ENCODE results near the gene EIF4E1B.

EIF4E1B gene

DNA sequence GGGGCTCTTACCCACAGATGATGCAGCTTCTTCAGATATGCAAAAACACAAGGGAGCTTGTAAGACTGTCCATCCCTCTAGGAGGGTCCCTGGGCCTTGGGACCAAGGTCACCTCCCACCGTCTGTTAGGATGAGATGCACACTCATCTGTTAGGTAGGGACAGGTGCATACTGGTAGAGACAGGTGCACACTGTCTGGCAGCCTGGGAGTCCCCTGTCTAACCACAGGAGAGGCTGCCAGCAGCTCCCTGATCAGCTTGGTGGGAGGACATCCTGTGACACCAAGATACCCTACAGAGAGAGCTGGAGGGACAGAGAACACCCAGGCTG is 30.0 kb downstream of the EIF4E1B start:
- TF ChIP-seq, protein P1, sequence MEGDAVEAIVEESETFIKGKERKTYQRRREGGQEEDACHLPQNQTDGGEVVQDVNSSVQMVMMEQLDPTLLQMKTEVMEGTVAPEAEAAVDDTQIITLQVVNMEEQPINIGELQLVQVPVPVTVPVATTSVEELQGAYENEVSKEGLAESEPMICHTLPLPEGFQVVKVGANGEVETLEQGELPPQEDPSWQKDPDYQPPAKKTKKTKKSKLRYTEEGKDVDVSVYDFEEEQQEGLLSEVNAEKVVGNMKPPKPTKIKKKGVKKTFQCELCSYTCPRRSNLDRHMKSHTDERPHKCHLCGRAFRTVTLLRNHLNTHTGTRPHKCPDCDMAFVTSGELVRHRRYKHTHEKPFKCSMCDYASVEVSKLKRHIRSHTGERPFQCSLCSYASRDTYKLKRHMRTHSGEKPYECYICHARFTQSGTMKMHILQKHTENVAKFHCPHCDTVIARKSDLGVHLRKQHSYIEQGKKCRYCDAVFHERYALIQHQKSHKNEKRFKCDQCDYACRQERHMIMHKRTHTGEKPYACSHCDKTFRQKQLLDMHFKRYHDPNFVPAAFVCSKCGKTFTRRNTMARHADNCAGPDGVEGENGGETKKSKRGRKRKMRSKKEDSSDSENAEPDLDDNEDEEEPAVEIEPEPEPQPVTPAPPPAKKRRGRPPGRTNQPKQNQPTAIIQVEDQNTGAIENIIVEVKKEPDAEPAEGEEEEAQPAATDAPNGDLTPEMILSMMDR (IDR thresholded peaks at IDR 0.05; ENCODE audit: low read depth, low read length): no peak
- TF ChIP-seq MYC (IDR thresholded peaks at IDR 0.05; ENCODE audit: low read depth, low read length): no peak
- no peak for TF ChIP-seq POLR2A (IDR thresholded peaks at IDR 0.05; ENCODE audit: extremely low read depth, insufficient read length)
- no peak for TF ChIP-seq MAX (IDR thresholded peaks at IDR 0.05; ENCODE audit: low read depth, low read length)
- DNase-seq (ENCODE audit: low read depth): no peak

GRCh38 chr5:176660860-176661641 is 30.6 kb downstream of the EIF4E1B start:
- no peak overlapping the region for H3K4me3 ChIP-seq (ENCODE audit: low read depth, low read length)
- peak; percentile 79 for DNase-seq (ENCODE audit: low read depth)
- no peak for TF ChIP-seq POLR2A (IDR thresholded peaks at IDR 0.05; ENCODE audit: extremely low read depth, insufficient read length)
- 0 out of 2 replicates have a peak, but pooled peaks have one; percentile 8 for TF ChIP-seq MYC (IDR thresholded peaks at IDR 0.05; ENCODE audit: low read depth, low read length)
- TF ChIP-seq MAX (IDR thresholded peaks at IDR 0.05; ENCODE audit: low read depth, low read length): no peak
- TF ChIP-seq, protein P1 (IDR thresholded peaks at IDR 0.05; ENCODE audit: low read depth, low read length): peak; percentile 83

More for the DNA sequence above, 30.0 kb downstream of the EIF4E1B start:
- H3K4me3 ChIP-seq (ENCODE audit: low read depth, low read length): no peak overlapping the region

DNA sequence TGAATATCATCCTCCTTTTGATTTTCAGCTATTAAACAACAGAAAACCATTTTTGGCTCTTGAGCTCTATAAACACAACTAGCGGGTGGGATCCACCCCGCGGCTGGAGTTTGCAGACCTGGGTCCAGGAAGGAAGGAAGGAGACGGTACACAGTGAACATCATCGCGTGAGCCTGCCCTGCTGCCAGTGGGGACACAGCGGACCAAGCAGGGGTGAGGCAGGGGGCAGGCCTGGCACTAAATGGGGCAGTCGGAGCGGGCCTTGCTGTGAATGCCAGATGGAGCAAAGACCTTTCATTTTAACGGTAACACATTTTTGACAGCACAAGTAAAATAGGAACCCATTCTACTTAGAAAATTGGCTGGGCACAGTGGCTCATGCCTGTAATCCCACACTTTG is 31.2 kb downstream of the EIF4E1B start:
- H3K4me3 ChIP-seq (ENCODE audit: low read depth, low read length): no peak overlapping the region
- no peak for TF ChIP-seq MYC (IDR thresholded peaks at IDR 0.05; ENCODE audit: low read depth, low read length)
- TF ChIP-seq MAX (IDR thresholded peaks at IDR 0.05; ENCODE audit: low read depth, low read length): no peak
- TF ChIP-seq, protein P1 (IDR thresholded peaks at IDR 0.05; ENCODE audit: low read depth, low read length): no peak
- TF ChIP-seq POLR2A (IDR thresholded peaks at IDR 0.05; ENCODE audit: extremely low read depth, insufficient read length): no peak
- DNase-seq (ENCODE audit: low read depth): no peak

GRCh38 chr5:176662371-176663333 is 32.2 kb downstream of the EIF4E1B start:
- DNase-seq (ENCODE audit: low read depth): no peak
- no peak overlapping the region for H3K4me3 ChIP-seq (ENCODE audit: low read depth, low read length)
- TF ChIP-seq, protein P1 (IDR thresholded peaks at IDR 0.05; ENCODE audit: low read depth, low read length): no peak
- no peak for TF ChIP-seq POLR2A (IDR thresholded peaks at IDR 0.05; ENCODE audit: extremely low read depth, insufficient read length)
- TF ChIP-seq MAX (IDR thresholded peaks at IDR 0.05; ENCODE audit: low read depth, low read length): no peak
- TF ChIP-seq MYC (IDR thresholded peaks at IDR 0.05; ENCODE audit: low read depth, low read length): no peak

GRCh38 chr5:176663566-176663965 is 33.1 kb downstream of the EIF4E1B start:
- no peak overlapping the region for H3K4me3 ChIP-seq (ENCODE audit: low read depth, low read length)
- no peak for DNase-seq (ENCODE audit: low read depth)
- TF ChIP-seq MAX (IDR thresholded peaks at IDR 0.05; ENCODE audit: low read depth, low read length) (no peak), POLR2A (IDR thresholded peaks at IDR 0.05; ENCODE audit: extremely low read depth, insufficient read length) (no peak), MYC (IDR thresholded peaks at IDR 0.05; ENCODE audit: low read depth, low read length) (no peak)
- TF ChIP-seq, protein P1 (IDR thresholded peaks at IDR 0.05; ENCODE audit: low read depth, low read length): no peak

All from NB4 (cell line).